ENCODE measurements around the gene FMO5.

- TF ChIP-seq YY1 (IDR thresholded peaks at IDR 0.05; ENCODE audit: insufficient read depth, insufficient read length) (no peak), ZNF274 (IDR thresholded peaks at IDR 0.05; ENCODE audit: low read depth, low read length) (no peak)
Observed at GRCh38 chr1:147163019-147163418, 62.1 kb downstream of the FMO5 start.
